SU-DHL-6 (cell line): ENCODE data around the gene CRHR2.

Source experiments
- H2AFZ ChIP-seq: fragments of 200-600 bp; sonication (generic); 2 replicates; pipeline ENCODE4 v1.6.1; 2014; ENCODE audit warnings: low read depth, mild to moderate bottlenecking, moderate library complexity, mixed read lengths, antibody characterized with exemption, low read length; ENCODE audit not compliant: severe bottlenecking
- H3F3A ChIP-seq: fragments of 200-600 bp; shearing (Covaris generic); 2 replicates; pipeline ENCODE4 v1.6.0; 2016; ENCODE audit warnings: antibody characterized with exemption, mild to moderate bottlenecking; ENCODE audit not compliant: insufficient read depth
- H3K27ac ChIP-seq: fragments of 200-600 bp; sonication (generic); 2 replicates; pipeline ENCODE4 v1.5.1; 2016; ENCODE audit warnings: low read depth, mild to moderate bottlenecking, low read length, moderate library complexity, mixed read lengths
- H3K27me3 ChIP-seq: fragments of 200-600 bp; sonication (generic), shearing (Covaris generic); 2 replicates; pipeline ENCODE4 v1.6.0; 2014; ENCODE audit warnings: mild to moderate bottlenecking, low read length
- H3K36me3 ChIP-seq: fragments of 200-600 bp; sonication (generic); 2 replicates; pipeline ENCODE4 v1.6.1; 2014; ENCODE audit warnings: mild to moderate bottlenecking, low read length, mixed read lengths
- H3K4me2 ChIP-seq: fragments of 300-600, 200-600 bp; shearing (Covaris generic), sonication (generic); 2 replicates; pipeline ENCODE4 v1.6.0; 2014; ENCODE audit warnings: low read length, low read depth, mild to moderate bottlenecking; ENCODE audit not compliant: poor library complexity, severe bottlenecking
- H3K4me3 ChIP-seq: fragments of 200-600 bp; sonication (generic); 2 replicates; pipeline ENCODE4 v1.5.1; 2014; ENCODE audit warnings: antibody characterized with exemption, low read length, mild to moderate bottlenecking, mixed read lengths; ENCODE audit not compliant: insufficient read depth, poor library complexity, severe bottlenecking
- H3K79me2 ChIP-seq: fragments of 200-600 bp; sonication (generic); 2 replicates; pipeline ENCODE4 v1.6.1; 2014; ENCODE audit warnings: mild to moderate bottlenecking, low read length, moderate library complexity; ENCODE audit not compliant: insufficient read depth
- H3K9ac ChIP-seq: fragments of 200-600 bp; sonication (generic); 2 replicates; pipeline ENCODE4 v1.7.0; 2014; ENCODE audit warnings: mild to moderate bottlenecking, low read length
- H3K9me2 ChIP-seq: fragments of 200-600 bp; sonication (generic); replicated peaks from 2 replicates; pipeline ENCODE4 v1.6.1; 2014; ENCODE audit warnings: low read length; ENCODE audit not compliant: insufficient read depth
- H3K9me3 ChIP-seq: fragments of 200-600 bp; sonication (generic); 2 replicates; pipeline ENCODE4 v1.6.1; 2014; ENCODE audit warnings: low read length, mixed read lengths; ENCODE audit not compliant: insufficient read depth
- H4K20me1 ChIP-seq: fragments of 200-600 bp; sonication (generic); 2 replicates; pipeline ENCODE4 v1.6.1; 2014; ENCODE audit warnings: low read depth, mild to moderate bottlenecking, antibody characterized with exemption, low read length, moderate library complexity, mixed read lengths
- CTCF ChIP-seq: fragments of 200-600 bp; sonication (generic); IDR thresholded peaks from one replicate; pipeline ENCODE4 v1.5.1; 2017; ENCODE audit warnings: antibody characterized with exemption, mild to moderate bottlenecking, low read length, moderate library complexity; ENCODE audit not compliant: insufficient read depth, poor library complexity, severe bottlenecking
- EZH2phosphoT487 ChIP-seq: fragments of 200-600 bp; sonication (generic), shearing (Covaris generic); conservative IDR thresholded peaks from 2 replicates; pipeline ENCODE4 v1.6.1; 2018; ENCODE audit warnings: mild to moderate bottlenecking, antibody characterized with exemption, low read length, moderate library complexity, mixed read lengths

Gene CRHR2

GRCh38 chr7:30617359-30617758, 64.9 kb downstream of the CRHR2 start:
- H3K27ac ChIP-seq, result no peak overlapping the region
- peaks cover 94% of the 10 kb centered on the region for H3K36me3 ChIP-seq
- H3F3A ChIP-seq, result 0 out of 2 replicates have a peak, but pooled peaks cover 13% of the 10 kb centered on the region
- H3K9me2 ChIP-seq, result no peaks in the 10 kb centered on the region
- H3K9me3 ChIP-seq, result no peaks in the 10 kb centered on the region
- peaks cover 38% of the 10 kb centered on the region for H4K20me1 ChIP-seq
- no peak overlapping the region for H3K4me2 ChIP-seq
- TF ChIP-seq EZH2phosphoT487, result no peak
- no peak for TF ChIP-seq CTCF
- no peak overlapping the region for H3K4me3 ChIP-seq
- H3K9ac ChIP-seq, result no peak overlapping the region
- peaks cover 32% of the 10 kb centered on the region for H3K79me2 ChIP-seq
- no peak overlapping the region for H2AFZ ChIP-seq
- H3K27me3 ChIP-seq, result no peaks in the 10 kb centered on the region

GRCh38 chr7:30616318-30616717, 65.9 kb downstream of the CRHR2 start:
- Histone ChIP-seq H3K27ac (no peak overlapping the region), H4K20me1 (peaks cover 38% of the 10 kb centered on the region)

GRCh38 chr7:30613366-30614325, 68.6 kb downstream of the CRHR2 start:
- Histone ChIP-seq H3K79me2 (peaks cover 63% of the 10 kb centered on the region), H4K20me1 (peaks cover 52% of the 10 kb centered on the region), H3K9me3 (no peaks in the 10 kb centered on the region), H3F3A (peaks cover 24% of the 10 kb centered on the region), H3K9ac (no peak overlapping the region), H3K4me3 (no peak overlapping the region), H3K4me2 (no peak overlapping the region), H3K27ac (no peak overlapping the region), H3K27me3 (no peaks in the 10 kb centered on the region), H3K36me3 (peaks cover 93% of the 10 kb centered on the region), H3K9me2 (no peaks in the 10 kb centered on the region), H2AFZ (no peak overlapping the region)
- no peak for TF ChIP-seq CTCF
- TF ChIP-seq EZH2phosphoT487, result no peak

More at GRCh38 chr7:30616318-30616717, 65.9 kb downstream of the CRHR2 start:
- Histone ChIP-seq H3K4me3 (no peak overlapping the region), H3K9ac (no peak overlapping the region), H2AFZ (no peak overlapping the region), H3F3A (0 out of 2 replicates have a peak, but pooled peaks cover 13% of the 10 kb centered on the region), H3K36me3 (peaks cover 91% of the 10 kb centered on the region), H3K79me2 (peaks cover 39% of the 10 kb centered on the region), H3K4me2 (no peak overlapping the region), H3K27me3 (no peaks in the 10 kb centered on the region), H3K9me2 (no peaks in the 10 kb centered on the region), H3K9me3 (no peaks in the 10 kb centered on the region)
- no peak for TF ChIP-seq CTCF
- no peak for TF ChIP-seq EZH2phosphoT487
